HL-60 (cell line): Measurements from ENCODE around the gene HVCN1.

Source experiments
- DNase-seq, 2 experiments: peaks; one replicate each; pipeline ENCODE4 v3.0.0-alpha.2; 2010 to 2020; ENCODE audit warnings: low read depth in 1 of 2, low spot score in 1 of 2
- H3K27ac ChIP-seq: fragments of 250-450 bp; sonication (Bioruptor Pico); replicated peaks from 2 replicates; pipeline ENCODE4 v1.5.1; 2020; ENCODE audit warnings: mild to moderate bottlenecking, moderate library complexity
- H3K27me3 ChIP-seq: fragments of 250-450 bp; sonication (Bioruptor Pico); 2 replicates; pipeline ENCODE4 v1.5.1; 2021; ENCODE audit warnings: mild to moderate bottlenecking, moderate library complexity; ENCODE audit not compliant: insufficient read depth, poor library complexity, severe bottlenecking
- H3K4me3 ChIP-seq: replicated peaks from 2 replicates; pipeline ENCODE4 v1.5.1; 2011; ENCODE audit warnings: mild to moderate bottlenecking, control low read depth, low read length; ENCODE audit not compliant: insufficient read depth
- GABPA ChIP-seq: IDR thresholded peaks from 2 replicates; pipeline ENCODE4 v1.6.1; 2012; ENCODE audit warnings: low read depth
- POLR2AphosphoS5 ChIP-seq: IDR thresholded peaks from 2 replicates; pipeline ENCODE4 v1.6.1; 2012; ENCODE audit warnings: low read depth
- SPI1 ChIP-seq: IDR thresholded peaks from 2 replicates; pipeline ENCODE4 v1.6.1; 2012; ENCODE audit warnings: low read depth, mild to moderate bottlenecking, borderline replicate concordance
- TF ChIP-seq, protein P1 (sequence below): IDR thresholded peaks from 2 replicates; pipeline ENCODE4 v1.6.1; 2012; ENCODE audit warnings: low read depth; ENCODE audit not compliant: insufficient replicate concordance
- TF ChIP-seq, protein P2 (sequence below): IDR thresholded peaks from one replicate; pipeline ENCODE4 v1.5.1; 2011; ENCODE audit warnings: low read length, control low read depth, inconsistent platforms; ENCODE audit not compliant: insufficient read depth

HVCN1 gene

DNA sequence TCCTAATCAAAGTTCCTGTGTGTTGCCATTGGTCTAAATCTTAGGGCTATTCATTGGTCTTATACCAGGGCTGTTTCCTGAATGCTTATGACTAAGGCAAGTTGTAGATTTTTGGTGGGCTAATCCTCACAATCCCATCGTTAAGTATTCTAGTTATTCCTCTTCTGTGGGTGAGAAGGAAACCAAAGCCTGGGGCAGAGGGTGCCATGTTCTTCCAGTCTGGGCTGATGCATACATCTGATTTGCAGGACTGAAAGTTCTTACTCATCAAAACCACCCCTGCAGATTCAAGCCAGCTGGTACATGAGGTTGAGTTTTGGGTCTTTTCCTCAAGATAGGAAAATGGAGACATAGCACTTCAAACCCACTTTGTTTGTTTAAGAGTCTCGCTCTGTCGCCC is 28.1 kb upstream of the HVCN1 start:
- H3K4me3 ChIP-seq = no peak overlapping the region

GRCh38 chr12:110708917-110709316 is 20.0 kb upstream of the HVCN1 start:
- Histone ChIP-seq H3K4me3 (no peak overlapping the region), H3K27me3 (no peaks in the 10 kb centered on the region), H3K27ac (no peak overlapping the region)
- TF ChIP-seq, protein P1, sequence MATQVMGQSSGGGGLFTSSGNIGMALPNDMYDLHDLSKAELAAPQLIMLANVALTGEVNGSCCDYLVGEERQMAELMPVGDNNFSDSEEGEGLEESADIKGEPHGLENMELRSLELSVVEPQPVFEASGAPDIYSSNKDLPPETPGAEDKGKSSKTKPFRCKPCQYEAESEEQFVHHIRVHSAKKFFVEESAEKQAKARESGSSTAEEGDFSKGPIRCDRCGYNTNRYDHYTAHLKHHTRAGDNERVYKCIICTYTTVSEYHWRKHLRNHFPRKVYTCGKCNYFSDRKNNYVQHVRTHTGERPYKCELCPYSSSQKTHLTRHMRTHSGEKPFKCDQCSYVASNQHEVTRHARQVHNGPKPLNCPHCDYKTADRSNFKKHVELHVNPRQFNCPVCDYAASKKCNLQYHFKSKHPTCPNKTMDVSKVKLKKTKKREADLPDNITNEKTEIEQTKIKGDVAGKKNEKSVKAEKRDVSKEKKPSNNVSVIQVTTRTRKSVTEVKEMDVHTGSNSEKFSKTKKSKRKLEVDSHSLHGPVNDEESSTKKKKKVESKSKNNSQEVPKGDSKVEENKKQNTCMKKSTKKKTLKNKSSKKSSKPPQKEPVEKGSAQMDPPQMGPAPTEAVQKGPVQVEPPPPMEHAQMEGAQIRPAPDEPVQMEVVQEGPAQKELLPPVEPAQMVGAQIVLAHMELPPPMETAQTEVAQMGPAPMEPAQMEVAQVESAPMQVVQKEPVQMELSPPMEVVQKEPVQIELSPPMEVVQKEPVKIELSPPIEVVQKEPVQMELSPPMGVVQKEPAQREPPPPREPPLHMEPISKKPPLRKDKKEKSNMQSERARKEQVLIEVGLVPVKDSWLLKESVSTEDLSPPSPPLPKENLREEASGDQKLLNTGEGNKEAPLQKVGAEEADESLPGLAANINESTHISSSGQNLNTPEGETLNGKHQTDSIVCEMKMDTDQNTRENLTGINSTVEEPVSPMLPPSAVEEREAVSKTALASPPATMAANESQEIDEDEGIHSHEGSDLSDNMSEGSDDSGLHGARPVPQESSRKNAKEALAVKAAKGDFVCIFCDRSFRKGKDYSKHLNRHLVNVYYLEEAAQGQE = no peak
- TF ChIP-seq POLR2AphosphoS5 = no peak
- TF ChIP-seq SPI1 = no peak
- TF ChIP-seq GABPA = no peak
- TF ChIP-seq, protein P2, sequence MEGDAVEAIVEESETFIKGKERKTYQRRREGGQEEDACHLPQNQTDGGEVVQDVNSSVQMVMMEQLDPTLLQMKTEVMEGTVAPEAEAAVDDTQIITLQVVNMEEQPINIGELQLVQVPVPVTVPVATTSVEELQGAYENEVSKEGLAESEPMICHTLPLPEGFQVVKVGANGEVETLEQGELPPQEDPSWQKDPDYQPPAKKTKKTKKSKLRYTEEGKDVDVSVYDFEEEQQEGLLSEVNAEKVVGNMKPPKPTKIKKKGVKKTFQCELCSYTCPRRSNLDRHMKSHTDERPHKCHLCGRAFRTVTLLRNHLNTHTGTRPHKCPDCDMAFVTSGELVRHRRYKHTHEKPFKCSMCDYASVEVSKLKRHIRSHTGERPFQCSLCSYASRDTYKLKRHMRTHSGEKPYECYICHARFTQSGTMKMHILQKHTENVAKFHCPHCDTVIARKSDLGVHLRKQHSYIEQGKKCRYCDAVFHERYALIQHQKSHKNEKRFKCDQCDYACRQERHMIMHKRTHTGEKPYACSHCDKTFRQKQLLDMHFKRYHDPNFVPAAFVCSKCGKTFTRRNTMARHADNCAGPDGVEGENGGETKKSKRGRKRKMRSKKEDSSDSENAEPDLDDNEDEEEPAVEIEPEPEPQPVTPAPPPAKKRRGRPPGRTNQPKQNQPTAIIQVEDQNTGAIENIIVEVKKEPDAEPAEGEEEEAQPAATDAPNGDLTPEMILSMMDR = no peak
- no peak for DNase-seq

More for the DNA sequence above, 28.1 kb upstream of the HVCN1 start:
- TF ChIP-seq, protein P1 = no peak
- no peak for TF ChIP-seq POLR2AphosphoS5
- TF ChIP-seq SPI1 = no peak
- TF ChIP-seq GABPA = no peak
- TF ChIP-seq, protein P2 = no peak
- DNase-seq = no peak
- Histone ChIP-seq H3K27me3 (no peaks in the 10 kb centered on the region), H3K27ac (no peak overlapping the region)

DNA sequence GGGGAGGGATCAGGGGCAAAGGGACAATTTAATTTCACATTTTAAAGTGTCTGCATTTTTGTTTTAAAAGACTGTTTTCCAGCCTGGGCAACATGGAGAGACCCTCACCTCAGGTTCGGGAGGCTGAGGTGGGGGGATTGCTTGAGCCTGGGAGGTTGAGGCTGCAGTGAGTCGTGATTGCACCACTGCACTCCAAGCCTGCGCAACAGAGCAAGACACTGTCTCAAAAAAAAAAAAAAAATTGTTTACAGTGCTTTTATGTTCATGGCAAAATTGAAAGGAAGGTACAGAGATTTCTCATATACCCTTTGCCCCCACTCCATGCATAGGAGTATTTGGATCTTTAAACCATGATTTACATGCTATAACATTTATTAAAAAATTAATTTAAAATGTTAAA is 16.4 kb upstream of the HVCN1 start:
- TF ChIP-seq, protein P1 = no peak
- TF ChIP-seq POLR2AphosphoS5 = no peak
- TF ChIP-seq SPI1 = no peak
- TF ChIP-seq, protein P2 = no peak
- TF ChIP-seq GABPA = no peak
- Histone ChIP-seq H3K27ac (no peak overlapping the region), H3K27me3 (no peaks in the 10 kb centered on the region), H3K4me3 (no peak overlapping the region)
- DNase-seq = no peak
